ENCODE data around the gene DACT1.

DNA sequence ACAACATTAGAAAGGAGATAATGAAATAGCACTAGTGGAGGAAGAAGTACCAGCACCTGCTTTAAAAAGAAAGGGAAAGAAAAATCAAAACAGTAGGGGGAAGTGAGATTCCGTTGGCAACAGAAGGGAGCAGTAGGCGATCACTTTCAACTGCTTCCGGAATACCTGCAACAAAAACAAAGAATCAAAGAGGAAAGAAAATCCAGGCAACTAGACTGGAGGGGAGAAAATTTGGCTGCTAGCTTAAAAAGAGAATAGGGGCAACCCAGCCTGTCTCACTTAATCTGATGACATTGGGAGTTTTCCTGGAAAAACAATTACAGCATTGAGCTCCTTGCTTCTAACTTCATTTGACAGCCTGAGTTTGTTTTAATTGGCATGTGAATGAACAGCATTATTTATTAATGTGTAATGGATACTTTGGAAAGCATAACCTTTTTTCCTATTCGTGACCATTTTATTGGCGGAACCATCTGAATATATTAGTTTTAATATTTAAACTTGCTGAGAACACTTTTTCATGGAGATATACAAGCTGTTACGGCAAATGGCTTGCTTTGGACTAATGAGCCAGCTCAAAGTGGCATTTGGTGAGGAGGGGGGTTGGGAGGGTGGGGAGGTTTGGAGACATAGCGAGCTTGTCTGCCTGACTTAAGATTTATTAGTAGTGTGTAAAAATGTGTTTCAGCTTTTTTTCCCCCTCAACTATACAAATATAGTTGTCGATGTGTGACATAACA lies 2.5 kb upstream of the DACT1 start:
- TF ChIP-seq, protein P1, sequence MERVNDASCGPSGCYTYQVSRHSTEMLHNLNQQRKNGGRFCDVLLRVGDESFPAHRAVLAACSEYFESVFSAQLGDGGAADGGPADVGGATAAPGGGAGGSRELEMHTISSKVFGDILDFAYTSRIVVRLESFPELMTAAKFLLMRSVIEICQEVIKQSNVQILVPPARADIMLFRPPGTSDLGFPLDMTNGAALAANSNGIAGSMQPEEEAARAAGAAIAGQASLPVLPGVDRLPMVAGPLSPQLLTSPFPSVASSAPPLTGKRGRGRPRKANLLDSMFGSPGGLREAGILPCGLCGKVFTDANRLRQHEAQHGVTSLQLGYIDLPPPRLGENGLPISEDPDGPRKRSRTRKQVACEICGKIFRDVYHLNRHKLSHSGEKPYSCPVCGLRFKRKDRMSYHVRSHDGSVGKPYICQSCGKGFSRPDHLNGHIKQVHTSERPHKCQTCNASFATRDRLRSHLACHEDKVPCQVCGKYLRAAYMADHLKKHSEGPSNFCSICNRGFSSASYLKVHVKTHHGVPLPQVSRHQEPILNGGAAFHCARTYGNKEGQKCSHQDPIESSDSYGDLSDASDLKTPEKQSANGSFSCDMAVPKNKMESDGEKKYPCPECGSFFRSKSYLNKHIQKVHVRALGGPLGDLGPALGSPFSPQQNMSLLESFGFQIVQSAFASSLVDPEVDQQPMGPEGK (CRISPR knock-in tag; IDR thresholded peaks at IDR 0.05; ENCODE audit: borderline replicate concordance), result no peak
- no peak for TF ChIP-seq ZFP30 (CRISPR knock-in tag; IDR thresholded peaks at IDR 0.05)
- TF ChIP-seq ZNF565 (CRISPR knock-in tag; conservative IDR thresholded peaks at IDR 0.05; ENCODE audit: low read depth), result no peak
- no peak for TF ChIP-seq RARB (CRISPR knock-in tag; IDR thresholded peaks at IDR 0.05)
- no peak for TF ChIP-seq ZNF70 (CRISPR knock-in tag; IDR thresholded peaks at IDR 0.05)
- no peak for TF ChIP-seq TCF4 (CRISPR knock-in tag; IDR thresholded peaks at IDR 0.05; ENCODE audit: borderline replicate concordance)
- TF ChIP-seq, protein P2, sequence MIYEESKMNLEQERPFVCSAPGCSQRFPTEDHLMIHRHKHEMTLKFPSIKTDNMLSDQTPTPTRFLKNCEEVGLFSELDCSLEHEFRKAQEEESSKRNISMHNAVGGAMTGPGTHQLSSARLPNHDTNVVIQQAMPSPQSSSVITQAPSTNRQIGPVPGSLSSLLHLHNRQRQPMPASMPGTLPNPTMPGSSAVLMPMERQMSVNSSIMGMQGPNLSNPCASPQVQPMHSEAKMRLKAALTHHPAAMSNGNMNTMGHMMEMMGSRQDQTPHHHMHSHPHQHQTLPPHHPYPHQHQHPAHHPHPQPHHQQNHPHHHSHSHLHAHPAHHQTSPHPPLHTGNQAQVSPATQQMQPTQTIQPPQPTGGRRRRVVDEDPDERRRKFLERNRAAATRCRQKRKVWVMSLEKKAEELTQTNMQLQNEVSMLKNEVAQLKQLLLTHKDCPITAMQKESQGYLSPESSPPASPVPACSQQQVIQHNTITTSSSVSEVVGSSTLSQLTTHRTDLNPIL (CRISPR knock-in tag; IDR thresholded peaks at IDR 0.05; ENCODE audit: low read depth), result no peak
